ENCODE data around the gene OLFML1.
A peak's percentile ranks its signal among the peaks of the same experiment; 100 is the strongest.

The OLFML1 gene

GRCh38 chr11:7485186-7486097 lies at the start of gene OLFML1:
TSS of gene OLFML1 (plus strand) at chr11:7485506. CDS start at chr11:7485876, 370 bp downstream.
- FAIRE-seq (no peak), DNase-seq (ENCODE audit: low spot score) (no peak)

- no peak for FAIRE-seq
Observed at GRCh38 chr11:7436146-7436545, 49.2 kb upstream of the OLFML1 start.

GRCh38 chr11:7436657-7437056 lies 48.6 kb upstream of the OLFML1 start:
- DNase-seq (ENCODE audit: low spot score) = no peak
- FAIRE-seq = no peak

More at GRCh38 chr11:7436146-7436545, 49.2 kb upstream of the OLFML1 start:
- DNase-seq (ENCODE audit: low spot score) = no peak

- FAIRE-seq (no peak), DNase-seq (ENCODE audit: low spot score) (no peak)
Observed at GRCh38 chr11:7437696-7438095, 47.6 kb upstream of the OLFML1 start.

GRCh38 chr11:7439746-7440320 lies 45.5 kb upstream of the OLFML1 start:
- DNase-seq (ENCODE audit: low spot score) = no peak
- no peak for FAIRE-seq

GRCh38 chr11:7442588-7443215 lies 42.6 kb upstream of the OLFML1 start:
- FAIRE-seq (no peak), DNase-seq (ENCODE audit: low spot score) (peak; percentile 70)

- no peak for FAIRE-seq
Observed at GRCh38 chr11:7444091-7444981, 41.0 kb upstream of the OLFML1 start.

GRCh38 chr11:7445564-7445963 lies 39.7 kb upstream of the OLFML1 start:
- no peak for FAIRE-seq

More at GRCh38 chr11:7444091-7444981, 41.0 kb upstream of the OLFML1 start:
- no peak for DNase-seq (ENCODE audit: low spot score)

GRCh38 chr11:7448201-7448600 lies 37.1 kb upstream of the OLFML1 start:
- DNase-seq (ENCODE audit: low spot score) (no peak), FAIRE-seq (no peak)

More at GRCh38 chr11:7445564-7445963, 39.7 kb upstream of the OLFML1 start:
- no peak for DNase-seq (ENCODE audit: low spot score)

- FAIRE-seq = no peak
- no peak for DNase-seq (ENCODE audit: low spot score)
Observed at GRCh38 chr11:7449211-7449840, 36.0 kb upstream of the OLFML1 start.

- DNase-seq (ENCODE audit: low spot score) (no peak), FAIRE-seq (no peak)
Observed at GRCh38 chr11:7449841-7450214, 35.5 kb upstream of the OLFML1 start.

GRCh38 chr11:7450836-7451235 lies 34.5 kb upstream of the OLFML1 start:
- no peak for FAIRE-seq
- no peak for DNase-seq (ENCODE audit: low spot score)

- DNase-seq (ENCODE audit: low spot score) (no peak), FAIRE-seq (no peak)
Observed at GRCh38 chr11:7451520-7451919, 33.8 kb upstream of the OLFML1 start.

- DNase-seq (ENCODE audit: low spot score) (no peak), FAIRE-seq (no peak)
Observed at GRCh38 chr11:7451952-7452494, 33.3 kb upstream of the OLFML1 start.

- FAIRE-seq (no peak), DNase-seq (ENCODE audit: low spot score) (no peak)
Observed at GRCh38 chr11:7454854-7455253, 30.5 kb upstream of the OLFML1 start.

GRCh38 chr11:7457211-7457610 lies 28.1 kb upstream of the OLFML1 start:
- no peak for FAIRE-seq
- DNase-seq (ENCODE audit: low spot score) = no peak

GRCh38 chr11:7462706-7463105 lies 22.6 kb upstream of the OLFML1 start:
- DNase-seq (ENCODE audit: low spot score) = no peak
- no peak for FAIRE-seq

GRCh38 chr11:7467652-7468051 lies 17.7 kb upstream of the OLFML1 start:
- DNase-seq (ENCODE audit: low spot score) (no peak), FAIRE-seq (no peak)

- no peak for FAIRE-seq
Observed at GRCh38 chr11:7469351-7469865, 15.9 kb upstream of the OLFML1 start.

GRCh38 chr11:7471071-7471470 lies 14.2 kb upstream of the OLFML1 start:
- DNase-seq (ENCODE audit: low spot score) (no peak), FAIRE-seq (no peak)

More at GRCh38 chr11:7469351-7469865, 15.9 kb upstream of the OLFML1 start:
- DNase-seq (ENCODE audit: low spot score) = no peak
